ENCODE data around the gene LRRK2. TPM values are rescaled to one million over a fixed set of nuclear protein-coding genes. Genes with fewer than 3 reads are reported as not detected.
"Not testable (repeated sequence)": the region's sequence is repeated elsewhere in the genome, so short reads cannot be mapped to it uniquely, and the experiment has no call there.

The LRRK2 gene
- total and polyA plus RNA-seq, 4 donors = 7.0 to 42.0 (median 21.1) TPM

- Histone ChIP-seq H3K4me3 (ENCODE audit: low read length in 2 of 2) (no peak overlapping the region), H3K4me1 (ENCODE audit: control insufficient read depth in 1 of 2, insufficient read depth in 2 of 2, low read length in 2 of 2) (no peaks in the 10 kb centered on the region), H3K9me3 (ENCODE audit: control insufficient read depth, low read length) (no peaks in the 10 kb centered on the region), H3K36me3 (ENCODE audit: control insufficient read depth in 1 of 2, insufficient read depth in 2 of 2, low read length in 1 of 2) (no peaks in the 10 kb centered on the region), H3K27ac (ENCODE audit: low read depth in 1 of 2, low read length in 2 of 2) (no peak overlapping the region), H3K27me3 (ENCODE audit: control insufficient read depth in 1 of 2, insufficient read depth in 2 of 2, low read length in 1 of 2) (no peaks in the 10 kb centered on the region)
- WGBS, 2 donors = 82 to 88% methylated on average over 1 of the region's 1 CpG
- intact Hi-C loops (cut with DNase I) = no loop called here
- DNase-seq (no peak), ATAC-seq (ENCODE audit: low FRiP score) (no peak)
Measured at GRCh38 chr12:40351976-40352375, 127.2 kb downstream of the LRRK2 start.

DNA sequence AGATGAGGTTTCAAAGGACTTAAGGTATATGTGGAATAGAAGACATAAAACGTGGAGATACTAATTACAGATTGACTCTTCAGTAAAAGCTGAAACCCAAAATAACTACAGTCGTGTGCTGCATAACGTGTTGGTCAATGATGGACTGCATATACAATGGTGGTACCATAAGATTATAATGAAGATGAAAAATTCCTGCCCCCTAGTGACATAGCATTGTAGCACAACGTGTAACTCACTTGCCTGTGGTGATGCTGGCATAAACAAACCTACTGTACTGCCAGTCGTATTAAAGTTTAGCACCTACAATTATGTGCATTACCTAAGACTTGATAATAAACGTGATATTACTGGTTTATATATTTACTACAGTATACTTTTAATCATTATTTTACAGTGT lies 150.3 kb downstream of the LRRK2 start:
- intact Hi-C loops (cut with DNase I) = no loop called here
- Histone ChIP-seq H3K36me3 (ENCODE audit: control insufficient read depth in 1 of 2, insufficient read depth in 2 of 2, low read length in 1 of 2) (no peaks in the 10 kb centered on the region), H3K4me1 (ENCODE audit: control insufficient read depth in 1 of 2, insufficient read depth in 2 of 2, low read length in 2 of 2) (no peaks in the 10 kb centered on the region), H3K27ac (ENCODE audit: low read depth in 1 of 2, low read length in 2 of 2) (no peak overlapping the region), H3K4me3 (ENCODE audit: low read length in 2 of 2) (no peak overlapping the region), H3K27me3 (ENCODE audit: control insufficient read depth in 1 of 2, insufficient read depth in 2 of 2, low read length in 1 of 2) (no peaks in the 10 kb centered on the region), H3K9me3 (ENCODE audit: control insufficient read depth, low read length) (no peaks in the 10 kb centered on the region)
- ATAC-seq (ENCODE audit: low FRiP score) = no peak
- 69 to 71% methylated on average over 6 of the region's 6 CpGs for WGBS, 2 donors
- no peak for DNase-seq

DNA sequence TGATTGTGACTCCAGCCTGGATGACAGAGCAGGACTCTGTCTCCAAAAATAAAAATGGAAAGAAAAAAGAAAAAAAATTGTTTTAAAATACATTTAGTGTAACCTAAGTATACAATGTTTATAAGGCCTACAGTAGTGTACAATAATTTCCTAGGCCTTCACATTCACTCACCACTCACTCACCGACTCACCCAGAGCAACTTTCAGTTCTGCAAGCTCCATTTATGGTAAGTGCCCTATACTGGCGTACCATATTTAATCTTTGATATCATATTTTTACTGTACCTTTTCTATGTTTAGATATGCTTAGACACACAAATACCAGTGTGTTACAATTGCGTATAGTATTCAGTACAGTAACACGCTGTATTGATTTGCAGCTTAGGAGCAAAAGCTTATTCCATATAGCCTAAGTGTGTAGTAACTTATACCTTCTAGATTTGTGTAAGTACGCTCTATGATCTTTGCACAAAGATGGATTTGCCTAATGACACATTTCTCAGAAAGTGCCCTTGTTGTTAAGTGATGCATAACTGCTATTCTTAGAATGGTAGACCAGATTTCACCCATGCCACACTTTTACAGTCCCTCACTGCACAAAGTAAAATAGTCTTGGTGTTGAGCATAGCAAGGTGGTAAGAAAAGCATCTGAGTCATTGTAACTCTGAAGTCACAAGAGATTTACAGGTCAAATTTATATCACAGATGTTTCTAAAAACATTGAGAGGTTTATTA lies 151.9 kb downstream of the LRRK2 start:
- 85 to 89% methylated on average over 5 of the region's 5 CpGs for WGBS, 2 donors
- H3K4me3 ChIP-seq (ENCODE audit: low read length in 2 of 2) = no peak overlapping the region
- ATAC-seq (ENCODE audit: low FRiP score) = no peak
- intact Hi-C loops (cut with DNase I) = no loop called here
- DNase-seq = no peak
- H3K4me1 ChIP-seq (ENCODE audit: control insufficient read depth in 1 of 2, insufficient read depth in 2 of 2, low read length in 2 of 2) = no peaks in the 10 kb centered on the region
- H3K27ac ChIP-seq (ENCODE audit: low read depth in 1 of 2, low read length in 2 of 2) = no peak overlapping the region
- no peaks in the 10 kb centered on the region for H3K36me3 ChIP-seq (ENCODE audit: control insufficient read depth in 1 of 2, insufficient read depth in 2 of 2, low read length in 1 of 2)
- H3K27me3 ChIP-seq (ENCODE audit: control insufficient read depth in 1 of 2, insufficient read depth in 2 of 2, low read length in 1 of 2) = no peaks in the 10 kb centered on the region
- no peaks in the 10 kb centered on the region for H3K9me3 ChIP-seq (ENCODE audit: control insufficient read depth, low read length)

DNA sequence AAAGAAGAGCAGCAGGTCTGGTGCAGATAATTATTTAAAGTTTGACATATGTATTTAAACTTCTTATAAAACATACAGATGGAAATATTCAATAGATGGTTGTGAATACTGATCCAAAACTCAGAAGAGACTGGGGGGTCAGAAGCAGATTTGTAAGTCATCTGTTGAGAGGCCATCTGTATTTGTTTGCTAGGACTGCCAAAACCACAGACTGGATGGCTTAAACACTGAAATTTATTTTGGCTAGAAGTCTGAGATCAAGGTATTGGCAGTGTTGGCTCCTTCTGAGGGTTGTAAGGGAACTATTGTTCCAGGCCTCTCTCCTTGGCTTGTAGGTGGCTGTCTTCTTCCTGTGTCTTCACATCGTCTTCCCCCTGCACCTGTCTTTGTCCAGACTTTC lies 153.9 kb downstream of the LRRK2 start:
- no peaks in the 10 kb centered on the region for H3K4me1 ChIP-seq (ENCODE audit: control insufficient read depth in 1 of 2, insufficient read depth in 2 of 2, low read length in 2 of 2)
- no peak overlapping the region for H3K27ac ChIP-seq (ENCODE audit: low read depth in 1 of 2, low read length in 2 of 2)
- intact Hi-C loops (cut with DNase I) = no loop called here
- no peaks in the 10 kb centered on the region for H3K9me3 ChIP-seq (ENCODE audit: control insufficient read depth, low read length)
- no peak for DNase-seq
- H3K27me3 ChIP-seq (ENCODE audit: control insufficient read depth in 1 of 2, insufficient read depth in 2 of 2, low read length in 1 of 2) = no peaks in the 10 kb centered on the region
- WGBS, 2 donors = 72 to 88% methylated on average over 1 of the region's 1 CpG
- no peak for ATAC-seq (ENCODE audit: low FRiP score)
- H3K36me3 ChIP-seq (ENCODE audit: control insufficient read depth in 1 of 2, insufficient read depth in 2 of 2, low read length in 1 of 2) = no peaks in the 10 kb centered on the region
- H3K4me3 ChIP-seq (ENCODE audit: low read length in 2 of 2) = no peak overlapping the region

- Histone ChIP-seq H3K27me3 (ENCODE audit: control insufficient read depth in 1 of 2, insufficient read depth in 2 of 2, low read length in 1 of 2) (no peaks in the 10 kb centered on the region), H3K4me1 (ENCODE audit: control insufficient read depth in 1 of 2, insufficient read depth in 2 of 2, low read length in 2 of 2) (no peaks in the 10 kb centered on the region), H3K36me3 (ENCODE audit: control insufficient read depth in 1 of 2, insufficient read depth in 2 of 2, low read length in 1 of 2) (no peaks in the 10 kb centered on the region), H3K9me3 (ENCODE audit: control insufficient read depth, low read length) (peaks cover 2% of the 10 kb centered on the region), H3K27ac (ENCODE audit: low read depth in 1 of 2, low read length in 2 of 2) (no peak overlapping the region), H3K4me3 (ENCODE audit: low read length in 2 of 2) (no peak overlapping the region)
- intact Hi-C loops (cut with DNase I) = no loop called here
- ATAC-seq (ENCODE audit: low FRiP score) (no peak), DNase-seq (no peak)
- WGBS, 2 donors = 83 to 86% methylated on average over 1 of the region's 1 CpG
Measured at GRCh38 chr12:40382217-40382616, 157.4 kb downstream of the LRRK2 start.

- 83 to 86% methylated on average over 3 of the region's 3 CpGs for WGBS, 2 donors
- H3K27ac ChIP-seq (ENCODE audit: low read depth in 1 of 2, low read length in 2 of 2); H3K36me3 ChIP-seq (ENCODE audit: control insufficient read depth in 1 of 2, insufficient read depth in 2 of 2, low read length in 1 of 2); H3K4me1 ChIP-seq (ENCODE audit: control insufficient read depth in 1 of 2, insufficient read depth in 2 of 2, low read length in 2 of 2); H3K9me3 ChIP-seq (ENCODE audit: control insufficient read depth, low read length); H3K27me3 ChIP-seq (ENCODE audit: control insufficient read depth in 1 of 2, insufficient read depth in 2 of 2, low read length in 1 of 2); intact Hi-C loops (cut with DNase I); H3K4me3 ChIP-seq (ENCODE audit: low read length in 2 of 2); ATAC-seq (ENCODE audit: low FRiP score); DNase-seq: not testable (repeated sequence)
Measured at GRCh38 chr12:40387279-40387678, 162.5 kb downstream of the LRRK2 start.

DNA sequence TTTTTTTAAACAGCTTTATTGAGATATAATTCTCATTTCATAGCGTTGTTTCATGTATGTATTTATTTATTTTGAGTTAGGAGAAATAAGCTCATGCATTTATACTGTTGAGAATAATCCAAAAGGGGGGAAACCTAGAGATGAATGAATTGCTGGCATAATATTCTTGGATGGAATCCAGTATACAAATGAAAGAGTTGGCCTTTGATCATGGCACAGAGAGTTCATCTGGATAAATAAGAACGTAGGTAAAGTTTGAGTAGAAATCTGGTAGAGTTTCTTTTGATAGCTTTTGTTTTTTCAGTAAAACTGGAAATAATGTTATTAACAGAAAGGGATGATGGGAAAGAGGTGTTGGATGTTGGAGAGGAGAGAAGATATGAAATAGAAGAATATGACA lies 166.2 kb downstream of the LRRK2 start:
- no peaks in the 10 kb centered on the region for H3K4me1 ChIP-seq (ENCODE audit: control insufficient read depth in 1 of 2, insufficient read depth in 2 of 2, low read length in 2 of 2)
- DNase-seq = no peak
- intact Hi-C loops (cut with DNase I) = no loop called here
- no peak overlapping the region for H3K4me3 ChIP-seq (ENCODE audit: low read length in 2 of 2)
- no peak for ATAC-seq (ENCODE audit: low FRiP score)
- H3K36me3 ChIP-seq (ENCODE audit: control insufficient read depth in 1 of 2, insufficient read depth in 2 of 2, low read length in 1 of 2) = no peaks in the 10 kb centered on the region
- no peak overlapping the region for H3K27ac ChIP-seq (ENCODE audit: low read depth in 1 of 2, low read length in 2 of 2)
- no peaks in the 10 kb centered on the region for H3K9me3 ChIP-seq (ENCODE audit: control insufficient read depth, low read length)
- no peaks in the 10 kb centered on the region for H3K27me3 ChIP-seq (ENCODE audit: control insufficient read depth in 1 of 2, insufficient read depth in 2 of 2, low read length in 1 of 2)
- 60 to 61% methylated on average over 2 of the region's 2 CpGs for WGBS, 2 donors

DNA sequence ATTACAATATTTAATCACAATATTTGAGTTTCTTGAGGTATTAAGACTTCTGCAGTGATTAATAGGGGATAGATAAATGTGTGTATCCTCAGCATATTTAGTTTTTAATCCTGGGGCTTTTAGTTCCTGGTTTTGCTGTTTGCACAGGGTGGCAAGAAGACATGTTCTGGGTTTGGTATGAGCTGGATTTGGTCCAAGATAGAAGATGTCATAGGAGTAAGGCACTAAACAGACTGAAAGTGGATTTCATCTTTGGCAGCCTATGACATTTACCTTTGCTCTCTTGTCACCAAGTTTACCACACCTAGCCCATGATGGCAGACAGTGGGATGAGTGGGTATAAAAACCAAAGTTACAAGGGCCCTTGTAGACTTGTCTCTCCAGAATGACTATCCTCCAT lies 168.2 kb downstream of the LRRK2 start:
- Histone ChIP-seq H3K4me3 (ENCODE audit: low read length in 2 of 2) (no peak overlapping the region), H3K4me1 (ENCODE audit: control insufficient read depth in 1 of 2, insufficient read depth in 2 of 2, low read length in 2 of 2) (no peaks in the 10 kb centered on the region), H3K9me3 (ENCODE audit: control insufficient read depth, low read length) (no peaks in the 10 kb centered on the region), H3K27ac (ENCODE audit: low read depth in 1 of 2, low read length in 2 of 2) (no peak overlapping the region), H3K27me3 (ENCODE audit: control insufficient read depth in 1 of 2, insufficient read depth in 2 of 2, low read length in 1 of 2) (no peaks in the 10 kb centered on the region), H3K36me3 (ENCODE audit: control insufficient read depth in 1 of 2, insufficient read depth in 2 of 2, low read length in 1 of 2) (no peaks in the 10 kb centered on the region)
- ATAC-seq (ENCODE audit: low FRiP score) (no peak), DNase-seq (no peak)
- intact Hi-C loops (cut with DNase I) = no loop called here

DNA sequence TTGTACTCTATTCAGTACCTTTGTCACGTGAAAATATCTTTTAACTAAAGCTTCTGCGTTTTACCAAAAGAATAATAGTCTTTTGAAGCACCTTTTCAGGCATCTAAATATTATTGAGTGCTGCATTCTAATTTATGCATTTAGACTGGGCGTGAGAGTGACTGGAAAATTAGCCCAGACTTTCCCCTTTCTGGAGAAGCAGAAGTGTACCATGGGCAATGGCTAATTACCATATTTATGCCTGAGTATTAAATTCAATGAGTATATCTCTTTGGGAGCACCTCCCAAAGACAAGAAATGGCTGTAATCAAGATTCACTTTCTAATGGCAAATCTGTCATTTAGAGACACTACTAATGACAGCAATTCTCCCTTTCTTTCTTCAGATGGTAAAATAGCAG lies 174.9 kb downstream of the LRRK2 start:
- ATAC-seq (ENCODE audit: low FRiP score) = no peak
- no peak for DNase-seq
- no peaks in the 10 kb centered on the region for H3K36me3 ChIP-seq (ENCODE audit: control insufficient read depth in 1 of 2, insufficient read depth in 2 of 2, low read length in 1 of 2)
- no peaks in the 10 kb centered on the region for H3K27me3 ChIP-seq (ENCODE audit: control insufficient read depth in 1 of 2, insufficient read depth in 2 of 2, low read length in 1 of 2)
- intact Hi-C loops (cut with DNase I) = no loop called here
- no peaks in the 10 kb centered on the region for H3K4me1 ChIP-seq (ENCODE audit: control insufficient read depth in 1 of 2, insufficient read depth in 2 of 2, low read length in 2 of 2)
- WGBS, 2 donors = 69 to 81% methylated on average over 3 of the region's 3 CpGs
- no peak overlapping the region for H3K27ac ChIP-seq (ENCODE audit: low read depth in 1 of 2, low read length in 2 of 2)
- H3K9me3 ChIP-seq (ENCODE audit: control insufficient read depth, low read length) = no peaks in the 10 kb centered on the region
- no peak overlapping the region for H3K4me3 ChIP-seq (ENCODE audit: low read length in 2 of 2)
